ENCODE data around the gene ANXA2R. TPM values are rescaled to one million over a fixed set of nuclear protein-coding genes. Genes with fewer than 3 reads are reported as not detected.

ANXA2R gene
- total and polyA plus RNA-seq, 9 of the 15 experiments (the other 6 are each of a cell fraction or from before 2014, with no cell fraction given) = 2.1 to 4.8 (median 3.4) TPM

GRCh38 chr5:43007246-43007910 is 32.7 kb downstream of the ANXA2R start (continued):
- TF ChIP-seq GTF3C2 (IDR thresholded peaks at IDR 0.05; ENCODE audit: borderline replicate concordance, extremely low read depth, insufficient read length) = no peak
- no peak for TF ChIP-seq TRIM25 (IDR thresholded peaks at IDR 0.05; ENCODE audit: borderline replicate concordance)
- no peak for TF ChIP-seq ARID2 (IDR thresholded peaks at IDR 0.05)
- TF ChIP-seq NFRKB (IDR thresholded peaks at IDR 0.05; ENCODE audit: low read depth) = no peak
- TF ChIP-seq ZBTB43 (CRISPR knock-in tag; IDR thresholded peaks at IDR 0.05) = no peak
- no peak for TF ChIP-seq TGIF2 (CRISPR knock-in tag; IDR thresholded peaks at IDR 0.05)
- TF ChIP-seq PRDM10 (IDR thresholded peaks at IDR 0.05; ENCODE audit: partially characterized antibody) = peak; percentile 14
- no peak for TF ChIP-seq ZNF165 (CRISPR knock-in tag; IDR thresholded peaks at IDR 0.05; ENCODE audit: borderline replicate concordance)
- no peak for TF ChIP-seq PBX2 (CRISPR knock-in tag; IDR thresholded peaks at IDR 0.05; ENCODE audit: low read depth)
- TF ChIP-seq PBX2 (tag; conservative IDR thresholded peaks at IDR 0.05; ENCODE audit: low read depth) = no peak
- no peak for TF ChIP-seq SPI1 (IDR thresholded peaks at IDR 0.05; ENCODE audit: borderline replicate concordance, low read depth, low read length)

Measured in K562 (cell line).